ENCODE measurements around the gene CD99.

GRCh38 chrX:2767631-2768455, 76.7 kb downstream of the CD99 start:
- TF ChIP-seq ZNF274 (CRISPR knock-in tag; IDR thresholded peaks at IDR 0.05) (no peak), DZIP1 (CRISPR knock-in tag; IDR thresholded peaks at IDR 0.05) (no peak), MYPOP (CRISPR knock-in tag; IDR thresholded peaks at IDR 0.05) (no peak), RAD21 (CRISPR knock-in tag; IDR thresholded peaks at IDR 0.05) (no peak), ISX (CRISPR knock-in tag; conservative IDR thresholded peaks at IDR 0.05) (no peak), FOXA1 (IDR thresholded peaks at IDR 0.05) (no peak), FOXA1 (CRISPR knock-in tag; IDR thresholded peaks at IDR 0.05) (no peak), ZNF629 (CRISPR knock-in tag; conservative IDR thresholded peaks at IDR 0.05) (no peak), CBFB (CRISPR knock-in tag; IDR thresholded peaks at IDR 0.05) (no peak), ZNF614 (CRISPR knock-in tag; IDR thresholded peaks at IDR 0.05; ENCODE audit: borderline replicate concordance) (no peak)
- TF ChIP-seq, protein P1, sequence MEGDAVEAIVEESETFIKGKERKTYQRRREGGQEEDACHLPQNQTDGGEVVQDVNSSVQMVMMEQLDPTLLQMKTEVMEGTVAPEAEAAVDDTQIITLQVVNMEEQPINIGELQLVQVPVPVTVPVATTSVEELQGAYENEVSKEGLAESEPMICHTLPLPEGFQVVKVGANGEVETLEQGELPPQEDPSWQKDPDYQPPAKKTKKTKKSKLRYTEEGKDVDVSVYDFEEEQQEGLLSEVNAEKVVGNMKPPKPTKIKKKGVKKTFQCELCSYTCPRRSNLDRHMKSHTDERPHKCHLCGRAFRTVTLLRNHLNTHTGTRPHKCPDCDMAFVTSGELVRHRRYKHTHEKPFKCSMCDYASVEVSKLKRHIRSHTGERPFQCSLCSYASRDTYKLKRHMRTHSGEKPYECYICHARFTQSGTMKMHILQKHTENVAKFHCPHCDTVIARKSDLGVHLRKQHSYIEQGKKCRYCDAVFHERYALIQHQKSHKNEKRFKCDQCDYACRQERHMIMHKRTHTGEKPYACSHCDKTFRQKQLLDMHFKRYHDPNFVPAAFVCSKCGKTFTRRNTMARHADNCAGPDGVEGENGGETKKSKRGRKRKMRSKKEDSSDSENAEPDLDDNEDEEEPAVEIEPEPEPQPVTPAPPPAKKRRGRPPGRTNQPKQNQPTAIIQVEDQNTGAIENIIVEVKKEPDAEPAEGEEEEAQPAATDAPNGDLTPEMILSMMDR (CRISPR knock-in tag; IDR thresholded peaks at IDR 0.05) = no peak
- TF ChIP-seq, protein P2, sequence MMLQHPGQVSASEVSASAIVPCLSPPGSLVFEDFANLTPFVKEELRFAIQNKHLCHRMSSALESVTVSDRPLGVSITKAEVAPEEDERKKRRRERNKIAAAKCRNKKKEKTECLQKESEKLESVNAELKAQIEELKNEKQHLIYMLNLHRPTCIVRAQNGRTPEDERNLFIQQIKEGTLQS (CRISPR knock-in tag; IDR thresholded peaks at IDR 0.05) = no peak

Data from HepG2 (cell line).